A673 (cell line): ENCODE measurements around the gene FURIN.

Source experiments
- EZH2 ChIP-seq: fragments of 200-600 bp; sonication (generic); IDR thresholded peaks from 2 replicates; pipeline ENCODE4 v1.6.1; 2017; ENCODE audit warnings: borderline replicate concordance, low read depth, mild to moderate bottlenecking, mixed read lengths, antibody characterized with exemption, low read length; ENCODE audit not compliant: poor library complexity, severe bottlenecking
- TF ChIP-seq, protein P1 (sequence below): fragments of 300-800, 200-600 bp; sonication (generic); conservative IDR thresholded peaks from 2 replicates; pipeline ENCODE4 v1.5.1; 2017; ENCODE audit warnings: low read depth, mild to moderate bottlenecking, antibody characterized with exemption, low read length, moderate library complexity, mixed read lengths

GRCh38 chr15:90862964-90863778 lies 5.2 kb upstream of the FURIN start:
- TF ChIP-seq, protein P1, sequence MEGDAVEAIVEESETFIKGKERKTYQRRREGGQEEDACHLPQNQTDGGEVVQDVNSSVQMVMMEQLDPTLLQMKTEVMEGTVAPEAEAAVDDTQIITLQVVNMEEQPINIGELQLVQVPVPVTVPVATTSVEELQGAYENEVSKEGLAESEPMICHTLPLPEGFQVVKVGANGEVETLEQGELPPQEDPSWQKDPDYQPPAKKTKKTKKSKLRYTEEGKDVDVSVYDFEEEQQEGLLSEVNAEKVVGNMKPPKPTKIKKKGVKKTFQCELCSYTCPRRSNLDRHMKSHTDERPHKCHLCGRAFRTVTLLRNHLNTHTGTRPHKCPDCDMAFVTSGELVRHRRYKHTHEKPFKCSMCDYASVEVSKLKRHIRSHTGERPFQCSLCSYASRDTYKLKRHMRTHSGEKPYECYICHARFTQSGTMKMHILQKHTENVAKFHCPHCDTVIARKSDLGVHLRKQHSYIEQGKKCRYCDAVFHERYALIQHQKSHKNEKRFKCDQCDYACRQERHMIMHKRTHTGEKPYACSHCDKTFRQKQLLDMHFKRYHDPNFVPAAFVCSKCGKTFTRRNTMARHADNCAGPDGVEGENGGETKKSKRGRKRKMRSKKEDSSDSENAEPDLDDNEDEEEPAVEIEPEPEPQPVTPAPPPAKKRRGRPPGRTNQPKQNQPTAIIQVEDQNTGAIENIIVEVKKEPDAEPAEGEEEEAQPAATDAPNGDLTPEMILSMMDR, result no peak
- no peak for TF ChIP-seq EZH2
